ENCODE data around the gene NLRP6.
"Not testable (repeated sequence)": the region's sequence is repeated elsewhere in the genome, so short reads cannot be mapped to it uniquely, and the experiment has no call there.

NLRP6 gene

GRCh38 chr11:313787-314553 is 35.8 kb downstream of the NLRP6 start, which contains the start of gene IFITM1:
TSS of gene IFITM1 (plus strand) at chr11:314040. CDS start at chr11:314171, 131 bp downstream.
- peak within 1 kb of the TSS; percentile 74 for H3K4me3 ChIP-seq (ENCODE audit: low read depth, low read length)
- DNase-seq (ENCODE audit: low read depth): peak; percentile 94

GRCh38 chr11:314554-314875 is 36.3 kb downstream of the NLRP6 start:
- peak overlapping the region; percentile 74 for H3K4me3 ChIP-seq (ENCODE audit: low read depth, low read length)

More at GRCh38 chr11:313787-314553, 35.8 kb downstream of the NLRP6 start, which contains the start of gene IFITM1:
- no peak for TF ChIP-seq CTCF (IDR thresholded peaks at IDR 0.05; ENCODE audit: insufficient read depth, low read depth, low read length, missing control alignments)

GRCh38 chr11:315051-315481 is 36.9 kb downstream of the NLRP6 start:
- no peak for TF ChIP-seq CTCF (IDR thresholded peaks at IDR 0.05; ENCODE audit: insufficient read depth, low read depth, low read length, missing control alignments)
- DNase-seq (ENCODE audit: low read depth): no peak
- peak overlapping the region; percentile 74 for H3K4me3 ChIP-seq (ENCODE audit: low read depth, low read length)

More at GRCh38 chr11:314554-314875, 36.3 kb downstream of the NLRP6 start:
- DNase-seq (ENCODE audit: low read depth): not testable (repeated sequence)

GRCh38 chr11:315516-315994 is 37.3 kb downstream of the NLRP6 start:
- DNase-seq (ENCODE audit: low read depth): no peak
- H3K4me3 ChIP-seq (ENCODE audit: low read depth, low read length): peak overlapping the region; percentile 74
- TF ChIP-seq CTCF (IDR thresholded peaks at IDR 0.05; ENCODE audit: insufficient read depth, low read depth, low read length, missing control alignments): no peak

- H3K4me3 ChIP-seq (ENCODE audit: low read depth, low read length): peak overlapping the region; percentile 74
- DNase-seq (ENCODE audit: low read depth): peak; percentile 10
- no peak for TF ChIP-seq CTCF (IDR thresholded peaks at IDR 0.05; ENCODE audit: insufficient read depth, low read depth, low read length, missing control alignments)
Observed at GRCh38 chr11:316031-316701, 38.0 kb downstream of the NLRP6 start.

- no peak for TF ChIP-seq CTCF (IDR thresholded peaks at IDR 0.05; ENCODE audit: insufficient read depth, low read depth, low read length, missing control alignments)
- peak overlapping the region; percentile 74 for H3K4me3 ChIP-seq (ENCODE audit: low read depth, low read length)
- DNase-seq (ENCODE audit: low read depth): no peak
Observed at GRCh38 chr11:316891-317301, 38.7 kb downstream of the NLRP6 start.

- not testable (repeated sequence) for DNase-seq (ENCODE audit: low read depth)
Observed at GRCh38 chr11:317668-318404, 39.6 kb downstream of the NLRP6 start.

GRCh38 chr11:318405-319120 is 40.4 kb downstream of the NLRP6 start:
- DNase-seq (ENCODE audit: low read depth): not testable (repeated sequence)
- H3K4me3 ChIP-seq (ENCODE audit: low read depth, low read length): peak overlapping the region; percentile 49

More at GRCh38 chr11:317668-318404, 39.6 kb downstream of the NLRP6 start:
- H3K4me3 ChIP-seq (ENCODE audit: low read depth, low read length): peak overlapping the region; percentile 27; the same call in 1 of the 2 replicates

- H3K4me3 ChIP-seq (ENCODE audit: low read depth, low read length): peak overlapping the region; percentile 49
- DNase-seq (ENCODE audit: low read depth): not testable (repeated sequence)
Observed at GRCh38 chr11:319121-319887, 41.1 kb downstream of the NLRP6 start.

- not testable (repeated sequence) for H3K4me3 ChIP-seq (ENCODE audit: low read depth, low read length); DNase-seq (ENCODE audit: low read depth)
Observed at GRCh38 chr11:319888-320273, 41.7 kb downstream of the NLRP6 start.

Measured in GM12865 (cell line).